Esophagus squamous epithelium (tissue), 4 donors: Measurements from ENCODE around the gene NUTF2.

Source experiments
- POLR2A ChIP-seq, 4 donors: fragments of 450-650 bp; IDR thresholded peaks; one replicate each; pipeline ENCODE4 v1.6.1; 2017; ENCODE audit warnings: antibody characterized with exemption in 4 of 4, mild to moderate bottlenecking in 4 of 4, moderate library complexity in 3 of 4
- TF ChIP-seq, protein P1 (sequence below), 6 experiments: fragments of 450-650 bp in 4 of 6; fragments of 200-600 bp in 2 of 6; sonication (generic) in 2 of 6; IDR thresholded peaks; one replicate each; pipeline ENCODE4 v1.5.1; 2016 to 2019; ENCODE audit warnings: antibody characterized with exemption in 6 of 6, mild to moderate bottlenecking in 4 of 6, moderate library complexity in 4 of 6

DNA sequence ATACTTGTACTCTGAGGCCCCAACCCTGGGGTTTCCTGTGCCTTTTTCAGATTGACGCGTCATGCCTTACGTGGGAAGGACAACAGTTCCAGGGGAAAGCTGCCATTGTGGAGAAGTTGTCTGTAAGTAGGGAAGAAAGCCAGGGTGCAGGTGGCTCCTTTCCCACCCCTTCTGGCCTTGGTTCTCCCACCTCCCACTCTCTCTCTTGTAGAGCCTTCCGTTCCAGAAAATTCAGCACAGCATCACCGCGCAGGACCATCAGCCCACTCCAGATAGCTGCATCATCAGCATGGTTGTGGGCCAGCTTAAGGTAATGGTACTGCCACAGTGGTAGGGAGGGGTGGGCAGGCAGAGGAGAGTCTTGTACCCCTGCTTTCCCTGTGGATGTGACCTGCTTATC is 21.6 kb downstream of the NUTF2 start:
- TF ChIP-seq POLR2A (IDR thresholded peaks at IDR 0.05) = no peak
- TF ChIP-seq, protein P1, sequence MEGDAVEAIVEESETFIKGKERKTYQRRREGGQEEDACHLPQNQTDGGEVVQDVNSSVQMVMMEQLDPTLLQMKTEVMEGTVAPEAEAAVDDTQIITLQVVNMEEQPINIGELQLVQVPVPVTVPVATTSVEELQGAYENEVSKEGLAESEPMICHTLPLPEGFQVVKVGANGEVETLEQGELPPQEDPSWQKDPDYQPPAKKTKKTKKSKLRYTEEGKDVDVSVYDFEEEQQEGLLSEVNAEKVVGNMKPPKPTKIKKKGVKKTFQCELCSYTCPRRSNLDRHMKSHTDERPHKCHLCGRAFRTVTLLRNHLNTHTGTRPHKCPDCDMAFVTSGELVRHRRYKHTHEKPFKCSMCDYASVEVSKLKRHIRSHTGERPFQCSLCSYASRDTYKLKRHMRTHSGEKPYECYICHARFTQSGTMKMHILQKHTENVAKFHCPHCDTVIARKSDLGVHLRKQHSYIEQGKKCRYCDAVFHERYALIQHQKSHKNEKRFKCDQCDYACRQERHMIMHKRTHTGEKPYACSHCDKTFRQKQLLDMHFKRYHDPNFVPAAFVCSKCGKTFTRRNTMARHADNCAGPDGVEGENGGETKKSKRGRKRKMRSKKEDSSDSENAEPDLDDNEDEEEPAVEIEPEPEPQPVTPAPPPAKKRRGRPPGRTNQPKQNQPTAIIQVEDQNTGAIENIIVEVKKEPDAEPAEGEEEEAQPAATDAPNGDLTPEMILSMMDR (IDR thresholded peaks at IDR 0.05) = no peak
